ENCODE results near the gene THUMPD1.

DNA sequence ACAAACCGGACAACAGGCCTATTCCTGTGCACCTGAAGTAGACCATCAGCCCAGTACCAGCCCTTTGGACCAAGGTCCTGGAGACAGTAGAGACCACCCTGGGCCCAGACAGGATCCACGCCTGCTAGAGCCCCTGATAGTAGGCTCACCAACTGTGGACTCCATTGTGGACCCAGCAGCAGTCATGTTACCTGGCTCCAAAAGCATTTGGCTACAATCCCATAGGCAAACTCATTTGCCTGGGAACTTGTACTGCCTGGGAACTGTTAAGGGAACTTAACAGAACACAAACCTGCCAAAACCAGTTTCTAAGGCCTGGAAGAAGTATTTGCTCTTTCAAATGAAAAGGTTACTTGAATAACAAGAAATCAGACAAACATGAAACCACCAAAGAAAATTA is 34.2 kb downstream of the THUMPD1 start:
- TF ChIP-seq, protein P1, sequence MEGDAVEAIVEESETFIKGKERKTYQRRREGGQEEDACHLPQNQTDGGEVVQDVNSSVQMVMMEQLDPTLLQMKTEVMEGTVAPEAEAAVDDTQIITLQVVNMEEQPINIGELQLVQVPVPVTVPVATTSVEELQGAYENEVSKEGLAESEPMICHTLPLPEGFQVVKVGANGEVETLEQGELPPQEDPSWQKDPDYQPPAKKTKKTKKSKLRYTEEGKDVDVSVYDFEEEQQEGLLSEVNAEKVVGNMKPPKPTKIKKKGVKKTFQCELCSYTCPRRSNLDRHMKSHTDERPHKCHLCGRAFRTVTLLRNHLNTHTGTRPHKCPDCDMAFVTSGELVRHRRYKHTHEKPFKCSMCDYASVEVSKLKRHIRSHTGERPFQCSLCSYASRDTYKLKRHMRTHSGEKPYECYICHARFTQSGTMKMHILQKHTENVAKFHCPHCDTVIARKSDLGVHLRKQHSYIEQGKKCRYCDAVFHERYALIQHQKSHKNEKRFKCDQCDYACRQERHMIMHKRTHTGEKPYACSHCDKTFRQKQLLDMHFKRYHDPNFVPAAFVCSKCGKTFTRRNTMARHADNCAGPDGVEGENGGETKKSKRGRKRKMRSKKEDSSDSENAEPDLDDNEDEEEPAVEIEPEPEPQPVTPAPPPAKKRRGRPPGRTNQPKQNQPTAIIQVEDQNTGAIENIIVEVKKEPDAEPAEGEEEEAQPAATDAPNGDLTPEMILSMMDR (IDR thresholded peaks at IDR 0.05), result no peak
- no peak for TF ChIP-seq POLR2A (IDR thresholded peaks at IDR 0.05)

All from heart left ventricle (tissue), 13 donors.